Gastroesophageal sphincter (tissue), 3 donors: Measurements from ENCODE around the gene PKD2L2.

ENCODE experiments used
- CTCF ChIP-seq, 4 experiments: fragments of 200-600 bp in 2 of 4; fragments of 450-650 bp in 2 of 4; sonication (generic) in 1 of 4; IDR thresholded peaks; one replicate each; pipeline ENCODE4 v1.5.1; 2017 to 2019; ENCODE audit warnings: antibody characterized with exemption in 4 of 4, mild to moderate bottlenecking in 2 of 4, moderate library complexity in 2 of 4
- POLR2A ChIP-seq, 2 donors: fragments of 450-650 bp; IDR thresholded peaks; one replicate each; pipeline ENCODE4 v1.6.1; 2017; ENCODE audit warnings: antibody characterized with exemption in 2 of 2, mild to moderate bottlenecking in 2 of 2, moderate library complexity in 1 of 2

GRCh38 chr5:137845472-137845871, 43.8 kb upstream of the PKD2L2 start:
- TF ChIP-seq POLR2A (IDR thresholded peaks at IDR 0.05), result no peak
- no peak for TF ChIP-seq CTCF (IDR thresholded peaks at IDR 0.05)
